Measurements from ENCODE around the gene SHCBP1. TPM values are rescaled to one million over a fixed set of nuclear protein-coding genes. Genes with fewer than 3 reads are reported as not detected.

Gene SHCBP1
- 1.0 TPM for total RNA-seq
- long read RNA-seq, partial matches to known transcripts, result 0 of 2 reads
- long read RNA-seq, other reads (novel, unspliced or antisense), result 0 of 2 reads

- Histone ChIP-seq H3K27me3 (no peaks in the 10 kb centered on the region), H3K36me3 (no peaks in the 10 kb centered on the region), H3K4me3 (peak within 1 kb of the TSS; percentile 64), H3K9me3 (no peaks in the 10 kb centered on the region), H3K27ac (no peak within 1 kb of the TSS), H3K4me1 (peaks cover 8% of the 10 kb centered on the region)
- peak; percentile 87 for DNase-seq
- ATAC-seq, result peak; percentile 90
- no peak for TF ChIP-seq CTCF (IDR thresholded peaks at IDR 0.05)
- intact Hi-C loops (cut with DNase I), result no loop called here
Measured at GRCh38 chr16:46621006-46621933, at the start of gene SHCBP1. Gene SHCBP1 (minus strand): TSS chr16:46621379. CDS start chr16:46621359, 20 bp downstream.

GRCh38 chr16:46662123-46662522, 40.9 kb upstream of the SHCBP1 start:
- H3K27ac ChIP-seq, result no peak overlapping the region
- no peak overlapping the region for H3K4me3 ChIP-seq
- no peak for TF ChIP-seq CTCF (IDR thresholded peaks at IDR 0.05)
- no peaks in the 10 kb centered on the region for H3K9me3 ChIP-seq
- H3K4me1 ChIP-seq, result no peaks in the 10 kb centered on the region
- H3K27me3 ChIP-seq, result no peaks in the 10 kb centered on the region
- DNase-seq, result no peak
- no peak for ATAC-seq
- H3K36me3 ChIP-seq, result peaks cover 84% of the 10 kb centered on the region
- intact Hi-C loops (cut with DNase I), result no loop called here

DNA sequence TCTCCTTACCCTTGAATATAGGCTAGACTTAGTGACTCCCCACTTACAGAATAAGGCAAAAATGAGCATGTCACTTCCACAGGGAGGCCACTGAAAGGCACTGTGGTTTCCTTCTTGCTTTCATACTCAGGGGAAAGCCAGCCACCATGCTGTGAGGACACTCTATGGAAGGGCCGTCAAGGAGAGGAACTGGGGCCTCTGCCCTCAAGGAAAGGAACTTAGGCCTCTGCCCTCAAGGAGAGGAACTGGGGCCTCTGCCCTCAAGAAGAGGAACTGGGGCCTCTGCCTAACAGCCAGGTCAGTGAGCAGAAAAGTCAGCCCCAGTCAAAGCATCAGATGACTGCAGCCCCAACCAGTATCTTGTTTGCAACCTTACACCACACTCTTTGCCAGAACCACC, 37.7 kb upstream of the SHCBP1 start:
- Histone ChIP-seq H3K4me3 (no peak overlapping the region), H3K27ac (no peak overlapping the region), H3K27me3 (no peaks in the 10 kb centered on the region), H3K4me1 (no peaks in the 10 kb centered on the region), H3K36me3 (peaks cover 54% of the 10 kb centered on the region), H3K9me3 (no peaks in the 10 kb centered on the region)
- TF ChIP-seq CTCF (IDR thresholded peaks at IDR 0.05), result no peak
- peak; percentile 99 for ATAC-seq
- intact Hi-C loops (cut with DNase I), result no loop called here
- no peak for DNase-seq

GRCh38 chr16:46651305-46651704, 30.1 kb upstream of the SHCBP1 start:
- Histone ChIP-seq H3K36me3 (no peaks in the 10 kb centered on the region), H3K27ac (no peak overlapping the region), H3K4me1 (no peaks in the 10 kb centered on the region), H3K9me3 (no peaks in the 10 kb centered on the region), H3K4me3 (no peak overlapping the region), H3K27me3 (no peaks in the 10 kb centered on the region)
- DNase-seq, result no peak
- intact Hi-C loops (cut with DNase I), result no loop called here
- ATAC-seq, result no peak
- TF ChIP-seq CTCF (IDR thresholded peaks at IDR 0.05), result no peak

GRCh38 chr16:46650254-46650623, 29.1 kb upstream of the SHCBP1 start:
- no peak for DNase-seq
- H3K27ac ChIP-seq, result peak overlapping the region; percentile 47

More at GRCh38 chr16:46650254-46650623, 29.1 kb upstream of the SHCBP1 start:
- ATAC-seq, result no peak
- no peak for TF ChIP-seq CTCF (IDR thresholded peaks at IDR 0.05)
- H3K4me3 ChIP-seq, result peak overlapping the region; percentile 16
- H3K4me1 ChIP-seq, result no peaks in the 10 kb centered on the region
- no peaks in the 10 kb centered on the region for H3K27me3 ChIP-seq
- H3K36me3 ChIP-seq, result no peaks in the 10 kb centered on the region
- intact Hi-C loops (cut with DNase I), result no loop called here
- H3K9me3 ChIP-seq, result no peaks in the 10 kb centered on the region

All from upper lobe of right lung (tissue), 1 donor.